ENCODE results near the gene PRKAR2B. TPM values are rescaled to one million over a fixed set of nuclear protein-coding genes. Genes with fewer than 3 reads are reported as not detected.
A peak's percentile ranks its signal among the peaks of the same experiment; 100 is the strongest.

The PRKAR2B gene
- total and polyA plus RNA-seq, 2 donors (not counting 1 experiment from before 2014, with no cell fraction given) = 6.5 to 14.7 TPM

GRCh38 chr7:107063245-107064120, 19.0 kb downstream of the PRKAR2B start:
- no peak overlapping the region for H3K4me3 ChIP-seq (replicated peaks in 1 of 4; ENCODE audit: control extremely low read depth in 1 of 4, insufficient read depth in 1 of 4, low read depth in 3 of 4, low read length in 4 of 4)
- H3K9ac ChIP-seq (ENCODE audit: insufficient read depth, low read length) = no peak overlapping the region
- H2AFZ ChIP-seq (ENCODE audit: low read length) = peak overlapping the region; percentile 66
- no peaks in the 10 kb centered on the region for H3K36me3 ChIP-seq (ENCODE audit: control insufficient read depth, insufficient read depth, low read length)
- no peaks in the 10 kb centered on the region for H3K9me3 ChIP-seq (ENCODE audit: control insufficient read depth, insufficient read depth, low read depth, low read length)
- DNase-seq (ENCODE audit: low read depth in 2 of 2) = no peak
- no peaks in the 10 kb centered on the region for H4K20me1 ChIP-seq (ENCODE audit: control insufficient read depth, extremely low read depth, insufficient read depth, low read length)
- no peak for TF ChIP-seq EZH2 (IDR thresholded peaks at IDR 0.05; ENCODE audit: low read length, missing control alignments)
- TF ChIP-seq CTCF (conservative IDR thresholded peaks at IDR 0.05 in 1 of 2, IDR thresholded peaks at IDR 0.05 in 1 of 2; ENCODE audit: low read depth in 1 of 2, low read length in 2 of 2) = no peak
- no peaks in the 10 kb centered on the region for H3K79me2 ChIP-seq (ENCODE audit: control insufficient read depth, insufficient read depth, low read length)
- peak overlapping the region; percentile 75 for H3K4me2 ChIP-seq (ENCODE audit: extremely low read depth, insufficient read depth, low read length)
- H3K27ac ChIP-seq (ENCODE audit: insufficient read depth, low read length) = no peak overlapping the region
- no peaks in the 10 kb centered on the region for H3K4me1 ChIP-seq (ENCODE audit: control insufficient read depth, extremely low read depth, insufficient read depth, low read length)
- no peaks in the 10 kb centered on the region for H3K27me3 ChIP-seq (ENCODE audit: control insufficient read depth, insufficient read depth, low read length)

GRCh38 chr7:107064255-107064654, 19.8 kb downstream of the PRKAR2B start:
- no peak overlapping the region for H3K9ac ChIP-seq (ENCODE audit: insufficient read depth, low read length)
- peaks cover under 1% of the 10 kb centered on the region for H3K4me1 ChIP-seq (ENCODE audit: control insufficient read depth, extremely low read depth, insufficient read depth, low read length)
- no peaks in the 10 kb centered on the region for H4K20me1 ChIP-seq (ENCODE audit: control insufficient read depth, extremely low read depth, insufficient read depth, low read length)
- H2AFZ ChIP-seq (ENCODE audit: low read length) = peak overlapping the region; percentile 47
- H3K79me2 ChIP-seq (ENCODE audit: control insufficient read depth, insufficient read depth, low read length) = no peaks in the 10 kb centered on the region
- peak overlapping the region; percentile 23 for H3K4me2 ChIP-seq (ENCODE audit: extremely low read depth, insufficient read depth, low read length)
- no peak overlapping the region for H3K4me3 ChIP-seq (replicated peaks in 1 of 4; ENCODE audit: control extremely low read depth in 1 of 4, insufficient read depth in 1 of 4, low read depth in 3 of 4, low read length in 4 of 4)
- TF ChIP-seq EZH2 (IDR thresholded peaks at IDR 0.05; ENCODE audit: low read length, missing control alignments) = no peak
- TF ChIP-seq CTCF (conservative IDR thresholded peaks at IDR 0.05 in 1 of 2, IDR thresholded peaks at IDR 0.05 in 1 of 2; ENCODE audit: low read depth in 1 of 2, low read length in 2 of 2) = no peak
- H3K27me3 ChIP-seq (ENCODE audit: control insufficient read depth, insufficient read depth, low read length) = no peaks in the 10 kb centered on the region
- H3K36me3 ChIP-seq (ENCODE audit: control insufficient read depth, insufficient read depth, low read length) = no peaks in the 10 kb centered on the region
- no peaks in the 10 kb centered on the region for H3K9me3 ChIP-seq (ENCODE audit: control insufficient read depth, insufficient read depth, low read depth, low read length)
- DNase-seq (ENCODE audit: low read depth in 2 of 2) = no peak
- H3K27ac ChIP-seq (ENCODE audit: insufficient read depth, low read length) = no peak overlapping the region

- Histone ChIP-seq H3K27me3 (ENCODE audit: control insufficient read depth, insufficient read depth, low read length) (no peaks in the 10 kb centered on the region), H3K4me2 (ENCODE audit: extremely low read depth, insufficient read depth, low read length) (no peak overlapping the region), H3K36me3 (ENCODE audit: control insufficient read depth, insufficient read depth, low read length) (no peaks in the 10 kb centered on the region), H3K4me3 (replicated peaks in 1 of 4; ENCODE audit: control extremely low read depth in 1 of 4, insufficient read depth in 1 of 4, low read depth in 3 of 4, low read length in 4 of 4) (no peak overlapping the region), H3K4me1 (ENCODE audit: control insufficient read depth, extremely low read depth, insufficient read depth, low read length) (peaks cover 2% of the 10 kb centered on the region), H3K9ac (ENCODE audit: insufficient read depth, low read length) (no peak overlapping the region), H4K20me1 (ENCODE audit: control insufficient read depth, extremely low read depth, insufficient read depth, low read length) (no peaks in the 10 kb centered on the region), H2AFZ (ENCODE audit: low read length) (no peak overlapping the region), H3K9me3 (ENCODE audit: control insufficient read depth, insufficient read depth, low read depth, low read length) (no peaks in the 10 kb centered on the region), H3K79me2 (ENCODE audit: control insufficient read depth, insufficient read depth, low read length) (no peaks in the 10 kb centered on the region), H3K27ac (ENCODE audit: insufficient read depth, low read length) (no peak overlapping the region)
- TF ChIP-seq CTCF (conservative IDR thresholded peaks at IDR 0.05 in 1 of 2, IDR thresholded peaks at IDR 0.05 in 1 of 2; ENCODE audit: low read depth in 1 of 2, low read length in 2 of 2) = no peak
- no peak for TF ChIP-seq EZH2 (IDR thresholded peaks at IDR 0.05; ENCODE audit: low read length, missing control alignments)
- DNase-seq (ENCODE audit: low read depth in 2 of 2) = no peak
Measured at GRCh38 chr7:107065929-107066247, 21.4 kb downstream of the PRKAR2B start.
